Peyer's patch (tissue), 4 donors: ENCODE results near the gene GOLGA1. TPM values are rescaled to one million over a fixed set of nuclear protein-coding genes. Genes with fewer than 3 reads are reported as not detected.

Experiments used
- DNase-seq, 3 donors: peaks; one replicate each; pipeline ENCODE4 v3.0.0-alpha.2; 2017 to 2019
- H3K27ac ChIP-seq, 4 donors: fragments of 200-600 bp; sonication (generic); one replicate each; pipeline ENCODE4 v1.5.1; 2016 to 2019
- H3K27me3 ChIP-seq, 2 donors: fragments of 200-600 bp; sonication (generic); one replicate each; pipeline ENCODE4 v1.5.1; 2019
- H3K36me3 ChIP-seq, 3 donors: fragments of 200-600 bp; sonication (generic); one replicate each; pipeline ENCODE4 v1.5.1; 2016 to 2019
- H3K4me1 ChIP-seq, 4 donors: fragments of 200-600 bp; sonication (generic); one replicate each; pipeline ENCODE4 v1.5.1; 2016 to 2019
- H3K4me3 ChIP-seq, 4 donors: fragments of 200-600 bp; sonication (generic); 1 replicate in 3 of 4; 2 replicates in 1 of 4; pipeline ENCODE4 v1.5.1; 2016 to 2019; ENCODE audit warnings: mild to moderate bottlenecking in 1 of 4
- H3K9me3 ChIP-seq, 4 donors: fragments of 200-600 bp; sonication (generic); one replicate each; pipeline ENCODE4 v1.5.1; 2016 to 2019; ENCODE audit warnings: mild to moderate bottlenecking in 1 of 4
- POLR2A ChIP-seq, 2 donors: fragments of 450-650 bp; IDR thresholded peaks; one replicate each; pipeline ENCODE4 v1.5.1; 2017; ENCODE audit warnings: antibody characterized with exemption in 2 of 2, mild to moderate bottlenecking in 2 of 2, moderate library complexity in 2 of 2
- total RNA-seq, 4 donors: library from RNA; depleted of rRNA; stranded (reverse); fragments of >200 nt; gene quantifications; one replicate each; pipeline ENCODE4 v1.1.0, GENCODE V29; 2016
- TF ChIP-seq, protein P1 (sequence below), 6 experiments: fragments of 450-650 bp in 4 of 6; fragments of 200-600 bp in 2 of 6; sonication (generic) in 1 of 6; IDR thresholded peaks; one replicate each; pipeline ENCODE4 v1.5.1; 2017 to 2019; ENCODE audit warnings: antibody characterized with exemption in 6 of 6, mild to moderate bottlenecking in 3 of 6, moderate library complexity in 1 of 6

GOLGA1 gene
- total RNA-seq, 4 donors from 2014 or later = 27.0 to 52.8 (median 37.3) TPM

DNA sequence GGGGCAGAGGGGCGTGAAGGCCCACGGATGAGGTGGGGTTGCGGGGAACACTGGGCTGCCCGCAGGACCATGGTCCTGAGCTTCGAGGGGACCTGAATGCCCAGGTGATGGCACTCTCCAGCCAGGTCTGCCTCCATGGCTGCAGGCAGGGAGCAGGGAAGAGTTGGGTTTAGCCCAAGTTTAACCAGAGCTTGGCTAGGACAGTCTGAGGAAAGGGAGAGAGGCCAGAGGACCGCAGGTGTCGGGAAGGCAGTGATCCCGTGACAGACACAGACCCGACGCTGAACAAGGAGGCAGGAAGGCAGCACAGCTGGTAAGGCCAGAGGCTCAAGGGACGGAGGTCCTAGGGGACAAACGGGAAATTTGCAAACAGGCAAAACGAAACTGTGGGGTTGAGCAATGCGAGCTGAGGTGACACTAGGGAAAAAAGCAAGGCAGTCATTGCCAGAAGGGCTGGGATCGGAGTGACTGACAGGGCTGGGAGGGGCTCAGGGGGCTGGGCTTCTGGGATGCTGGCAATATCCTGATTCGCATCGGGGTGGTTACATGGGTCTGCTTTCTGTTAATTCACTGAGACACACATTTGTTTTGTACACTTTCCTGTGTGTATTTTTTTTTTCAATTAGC, 53.9 kb downstream of the GOLGA1 start:
- Histone ChIP-seq H3K4me3 (no peak overlapping the region), H3K27me3 (no peaks in the 10 kb centered on the region), H3K36me3 (peaks cover 0 to 80% (median 0%) of the 10 kb centered on the region in 3 donors), H3K9me3 (no peaks in the 10 kb centered on the region), H3K27ac (no peak overlapping the region), H3K4me1 (no peaks in the 10 kb centered on the region)
- no peak for DNase-seq
- no peak for TF ChIP-seq POLR2A (IDR thresholded peaks at IDR 0.05)
- TF ChIP-seq, protein P1, sequence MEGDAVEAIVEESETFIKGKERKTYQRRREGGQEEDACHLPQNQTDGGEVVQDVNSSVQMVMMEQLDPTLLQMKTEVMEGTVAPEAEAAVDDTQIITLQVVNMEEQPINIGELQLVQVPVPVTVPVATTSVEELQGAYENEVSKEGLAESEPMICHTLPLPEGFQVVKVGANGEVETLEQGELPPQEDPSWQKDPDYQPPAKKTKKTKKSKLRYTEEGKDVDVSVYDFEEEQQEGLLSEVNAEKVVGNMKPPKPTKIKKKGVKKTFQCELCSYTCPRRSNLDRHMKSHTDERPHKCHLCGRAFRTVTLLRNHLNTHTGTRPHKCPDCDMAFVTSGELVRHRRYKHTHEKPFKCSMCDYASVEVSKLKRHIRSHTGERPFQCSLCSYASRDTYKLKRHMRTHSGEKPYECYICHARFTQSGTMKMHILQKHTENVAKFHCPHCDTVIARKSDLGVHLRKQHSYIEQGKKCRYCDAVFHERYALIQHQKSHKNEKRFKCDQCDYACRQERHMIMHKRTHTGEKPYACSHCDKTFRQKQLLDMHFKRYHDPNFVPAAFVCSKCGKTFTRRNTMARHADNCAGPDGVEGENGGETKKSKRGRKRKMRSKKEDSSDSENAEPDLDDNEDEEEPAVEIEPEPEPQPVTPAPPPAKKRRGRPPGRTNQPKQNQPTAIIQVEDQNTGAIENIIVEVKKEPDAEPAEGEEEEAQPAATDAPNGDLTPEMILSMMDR (IDR thresholded peaks at IDR 0.05) = no peak

DNA sequence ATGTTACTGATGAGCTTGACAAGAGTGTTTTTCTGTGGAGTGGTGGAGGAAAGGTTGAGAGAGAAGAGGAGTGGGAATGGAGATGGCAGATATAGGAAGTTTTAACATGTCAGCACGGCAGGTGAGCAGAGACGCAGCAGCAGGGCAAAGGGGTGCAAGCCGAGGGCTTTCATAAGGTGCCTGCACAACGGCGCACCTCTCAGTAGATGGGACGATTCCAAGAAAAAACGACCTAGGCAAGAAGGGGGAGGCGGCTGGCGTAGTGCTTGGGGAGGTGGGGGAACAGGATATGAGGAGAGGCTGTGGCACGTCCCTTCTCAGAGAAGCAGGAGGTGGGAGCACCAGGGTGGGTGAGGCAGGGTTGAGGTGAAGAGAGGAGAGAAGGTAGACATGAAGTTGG, 54.4 kb downstream of the GOLGA1 start:
- no peak for TF ChIP-seq POLR2A (IDR thresholded peaks at IDR 0.05)
- TF ChIP-seq, protein P1 (IDR thresholded peaks at IDR 0.05) = no peak
- DNase-seq = no peak
- Histone ChIP-seq H3K27me3 (no peaks in the 10 kb centered on the region), H3K27ac (no peak overlapping the region), H3K4me3 (no peak overlapping the region), H3K4me1 (no peaks in the 10 kb centered on the region), H3K36me3 (peaks cover 0 to 85% (median 0%) of the 10 kb centered on the region in 3 donors), H3K9me3 (no peaks in the 10 kb centered on the region)

DNA sequence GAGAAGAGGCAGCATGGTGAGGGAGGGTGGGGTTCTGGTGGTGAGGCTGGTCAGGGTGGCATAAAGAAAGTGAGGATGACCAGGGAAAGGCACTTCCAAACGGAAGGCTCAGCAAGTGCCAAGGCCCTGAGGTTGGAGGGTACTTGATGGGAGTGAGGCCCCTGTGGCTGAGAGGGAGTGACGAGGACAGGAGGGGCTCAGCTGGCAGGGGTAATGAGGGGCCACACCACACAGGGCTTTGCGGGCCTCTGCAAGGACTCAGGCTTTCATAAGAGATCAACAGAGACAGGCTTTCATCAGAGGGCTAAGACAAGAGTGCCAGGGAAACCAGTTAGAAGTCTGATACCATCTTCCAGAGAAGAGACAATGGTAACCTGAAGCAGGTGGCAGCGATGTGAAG, 55.3 kb downstream of the GOLGA1 start:
- Histone ChIP-seq H3K4me3 (no peak overlapping the region), H3K4me1 (no peaks in the 10 kb centered on the region), H3K9me3 (no peaks in the 10 kb centered on the region), H3K36me3 (peaks cover 0 to 88% (median 0%) of the 10 kb centered on the region in 3 donors), H3K27me3 (no peaks in the 10 kb centered on the region), H3K27ac (no peak overlapping the region)
- DNase-seq = no peak
- TF ChIP-seq POLR2A (IDR thresholded peaks at IDR 0.05) = no peak
- TF ChIP-seq, protein P1 (IDR thresholded peaks at IDR 0.05) = no peak

DNA sequence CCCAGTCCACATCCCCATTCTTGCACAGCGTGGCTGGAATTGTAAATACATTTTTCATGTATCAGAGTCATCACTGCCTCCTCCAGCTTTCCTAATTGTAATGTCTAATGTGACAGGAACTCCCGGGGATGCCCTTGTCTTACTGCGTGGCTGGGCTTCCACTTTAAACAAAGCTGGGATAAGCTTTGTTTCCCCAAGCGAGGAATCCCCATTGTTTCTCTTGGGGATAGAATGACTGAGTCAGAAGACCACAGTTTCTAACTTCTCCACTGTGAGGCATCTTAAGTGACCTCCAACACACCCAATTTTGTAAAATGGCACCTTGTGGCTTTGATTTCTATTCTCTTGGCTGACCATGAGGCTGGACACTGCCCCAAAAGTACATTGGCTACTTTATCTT, 56.5 kb downstream of the GOLGA1 start:
- H3K27ac ChIP-seq = no peak overlapping the region
- no peak for DNase-seq
- H3K4me3 ChIP-seq = no peak overlapping the region
- no peaks in the 10 kb centered on the region for H3K4me1 ChIP-seq
- no peak for TF ChIP-seq POLR2A (IDR thresholded peaks at IDR 0.05)
- TF ChIP-seq, protein P1 (IDR thresholded peaks at IDR 0.05) = no peak
- H3K27me3 ChIP-seq = no peaks in the 10 kb centered on the region
- H3K9me3 ChIP-seq = no peaks in the 10 kb centered on the region
- H3K36me3 ChIP-seq = peaks cover 0 to 88% (median 0%) of the 10 kb centered on the region in 3 donors

DNA sequence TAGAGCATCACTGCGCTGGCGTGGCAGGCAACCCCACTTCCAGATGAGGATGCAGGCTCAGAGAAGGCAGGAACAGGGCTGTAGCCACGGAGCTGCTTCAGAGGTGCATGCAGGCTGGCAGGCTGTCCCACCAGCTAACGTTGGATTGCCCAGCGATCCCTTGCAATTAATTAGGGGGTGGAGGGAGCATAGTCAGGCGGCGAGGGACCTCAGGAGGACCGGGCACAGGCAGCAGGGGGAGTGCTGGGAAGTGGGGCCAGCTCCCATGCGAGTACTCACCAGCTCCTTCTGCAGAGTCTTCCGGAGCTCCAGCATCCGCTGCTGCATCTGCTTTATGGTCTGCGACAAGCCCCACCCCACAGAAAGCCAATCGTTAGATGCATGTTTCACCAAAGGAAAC, 58.7 kb downstream of the GOLGA1 start:
- Histone ChIP-seq H3K9me3 (no peaks in the 10 kb centered on the region), H3K27me3 (no peaks in the 10 kb centered on the region), H3K27ac (no peak overlapping the region), H3K36me3 (peaks cover 0 to 86% (median 0%) of the 10 kb centered on the region in 3 donors), H3K4me1 (no peaks in the 10 kb centered on the region), H3K4me3 (no peak overlapping the region)
- no peak for DNase-seq
- no peak for TF ChIP-seq POLR2A (IDR thresholded peaks at IDR 0.05)
- TF ChIP-seq, protein P1 (IDR thresholded peaks at IDR 0.05) = no peak
